Measurements from ENCODE around the gene KRTAP10-3.

Gene KRTAP10-3

GRCh38 chr21:44544566-44544965, 14.0 kb downstream of the KRTAP10-3 start:
- no peak for DNase-seq

- DNase-seq, result no peak
Observed at GRCh38 chr21:44542716-44543115, 15.9 kb downstream of the KRTAP10-3 start.

- no peak for DNase-seq
Observed at GRCh38 chr21:44540741-44541288, 17.8 kb downstream of the KRTAP10-3 start.

- no peak for DNase-seq
Observed at GRCh38 chr21:44539991-44540666, 18.5 kb downstream of the KRTAP10-3 start, which contains the start of gene KRTAP10-1. TSS of gene KRTAP10-1 (minus strand) at chr21:44540195. CDS start at chr21:44540150, 45 bp downstream.

- no peak for DNase-seq
Observed at GRCh38 chr21:44539046-44539445, 19.5 kb downstream of the KRTAP10-3 start.

- DNase-seq, result no peak
Observed at GRCh38 chr21:44537930-44538911, 20.4 kb downstream of the KRTAP10-3 start.

GRCh38 chr21:44535963-44536362, 22.6 kb downstream of the KRTAP10-3 start:
- no peak for DNase-seq

- DNase-seq, result no peak
Observed at GRCh38 chr21:44534688-44535087, 23.9 kb downstream of the KRTAP10-3 start.

GRCh38 chr21:44533891-44534627, 24.5 kb downstream of the KRTAP10-3 start:
- DNase-seq, result no peak

- DNase-seq, result no peak
Observed at GRCh38 chr21:44533121-44533890, 25.3 kb downstream of the KRTAP10-3 start.

- DNase-seq, result no peak
Observed at GRCh38 chr21:44532712-44533111, 25.9 kb downstream of the KRTAP10-3 start.

- DNase-seq, result no peak
Observed at GRCh38 chr21:44531606-44532564, 26.7 kb downstream of the KRTAP10-3 start.

GRCh38 chr21:44530903-44531605, 27.5 kb downstream of the KRTAP10-3 start:
- no peak for DNase-seq

- no peak for DNase-seq
Observed at GRCh38 chr21:44530221-44530902, 28.2 kb downstream of the KRTAP10-3 start.

- DNase-seq, result no peak
Observed at GRCh38 chr21:44529503-44530125, 29.0 kb downstream of the KRTAP10-3 start.

GRCh38 chr21:44529011-44529421, 29.6 kb downstream of the KRTAP10-3 start:
- no peak for DNase-seq

GRCh38 chr21:44528634-44528995, 30.0 kb downstream of the KRTAP10-3 start:
- DNase-seq, result no peak

GRCh38 chr21:44527983-44528633, 30.5 kb downstream of the KRTAP10-3 start:
- DNase-seq, result no peak

Data from activated CD4-positive, alpha-beta T cell treated with anti-CD3 and anti-CD28 coated beads, Interleukin-2, amount 50 U/mL, for 1 hour (primary cell).